Measurements from ENCODE around the gene ANKFN1.

The ANKFN1 gene

GRCh38 chr17:56445692-56446411, 292.6 kb downstream of the ANKFN1 start:
- no peak for DNase-seq (ENCODE audit: low read depth)

GRCh38 chr17:56447171-56447570, 293.9 kb downstream of the ANKFN1 start:
- no peak for DNase-seq (ENCODE audit: low read depth)

DNA sequence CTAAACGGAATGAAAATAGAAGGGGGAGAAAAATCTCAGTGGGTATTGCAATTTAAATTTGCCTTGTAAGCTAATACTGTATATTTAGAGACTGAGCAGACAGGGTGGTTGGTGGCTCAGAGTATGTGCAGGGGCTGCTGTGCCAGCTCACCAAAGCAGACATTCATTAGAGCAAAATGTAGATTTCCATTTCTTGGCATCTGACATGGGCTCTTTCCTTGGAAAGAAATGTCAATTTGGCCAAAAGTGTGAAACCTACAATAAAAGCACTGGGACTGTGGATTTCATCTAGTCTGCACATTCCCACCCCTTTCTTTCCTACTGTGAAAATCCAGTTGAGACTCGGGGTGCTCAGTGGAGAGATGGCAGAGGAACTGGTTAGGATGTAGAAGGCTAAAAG, 295.1 kb downstream of the ANKFN1 start:
- no peak for DNase-seq (ENCODE audit: low read depth)

DNA sequence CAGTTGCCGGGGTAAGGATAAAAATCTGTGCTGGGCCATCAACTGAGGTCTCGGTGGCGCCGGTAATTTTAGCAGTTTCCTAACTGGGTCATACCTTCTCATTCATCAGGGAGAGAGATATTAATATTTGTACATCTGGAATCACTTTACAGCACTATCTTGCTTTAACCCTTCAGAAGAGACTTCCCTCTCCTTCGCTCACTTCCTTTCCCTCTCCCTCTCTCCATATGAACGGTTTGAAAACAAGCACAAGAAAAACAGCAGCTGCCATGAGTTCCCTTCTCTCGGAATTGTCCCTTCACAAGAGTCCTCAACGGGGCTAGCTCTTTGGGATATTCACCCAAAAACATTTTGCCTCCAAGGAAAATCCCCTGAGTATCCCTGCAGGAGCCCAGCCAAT, 295.9 kb downstream of the ANKFN1 start:
- DNase-seq (ENCODE audit: low read depth): no peak

DNA sequence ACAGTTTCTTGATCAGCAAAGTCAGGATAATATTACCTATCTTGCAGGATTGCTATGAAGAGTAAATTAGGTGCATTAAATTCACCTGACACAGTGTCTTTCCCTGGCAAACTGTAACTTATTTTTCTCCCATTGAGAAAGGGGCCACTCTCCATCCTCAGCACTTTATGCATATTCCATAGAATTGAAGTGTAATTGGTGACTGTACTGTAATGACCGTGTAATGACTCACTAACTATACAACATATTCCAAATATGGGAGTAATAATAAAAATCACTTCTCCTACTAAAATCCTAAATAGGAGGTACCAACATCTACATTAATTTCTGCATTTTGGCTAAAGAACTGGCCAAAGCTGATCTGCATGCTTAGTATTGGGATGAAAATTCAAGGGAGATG, 298.4 kb downstream of the ANKFN1 start:
- DNase-seq (ENCODE audit: low read depth): peak; percentile 46

GRCh38 chr17:56452461-56452860, 299.2 kb downstream of the ANKFN1 start:
- DNase-seq (ENCODE audit: low read depth): no peak

DNA sequence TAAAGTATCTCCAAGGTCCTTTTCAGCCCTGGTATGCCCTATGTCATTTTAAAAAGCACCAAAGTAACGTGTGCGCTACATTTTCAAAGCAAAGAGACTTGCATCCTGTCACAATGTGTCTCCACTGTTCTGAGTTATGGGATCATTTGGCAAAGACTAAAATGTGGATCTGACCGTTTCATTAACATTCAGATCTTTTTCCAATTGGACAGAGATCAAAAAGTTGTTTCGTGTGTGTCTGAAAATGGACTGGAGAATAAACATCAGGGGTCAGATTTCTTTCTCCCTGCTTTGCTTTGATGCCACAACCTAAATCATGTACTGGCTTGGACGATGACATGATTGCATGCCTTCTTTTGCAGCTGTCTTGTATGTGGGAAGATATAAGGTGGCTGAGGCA, 304.2 kb downstream of the ANKFN1 start:
- no peak for DNase-seq (ENCODE audit: low read depth)

DNA sequence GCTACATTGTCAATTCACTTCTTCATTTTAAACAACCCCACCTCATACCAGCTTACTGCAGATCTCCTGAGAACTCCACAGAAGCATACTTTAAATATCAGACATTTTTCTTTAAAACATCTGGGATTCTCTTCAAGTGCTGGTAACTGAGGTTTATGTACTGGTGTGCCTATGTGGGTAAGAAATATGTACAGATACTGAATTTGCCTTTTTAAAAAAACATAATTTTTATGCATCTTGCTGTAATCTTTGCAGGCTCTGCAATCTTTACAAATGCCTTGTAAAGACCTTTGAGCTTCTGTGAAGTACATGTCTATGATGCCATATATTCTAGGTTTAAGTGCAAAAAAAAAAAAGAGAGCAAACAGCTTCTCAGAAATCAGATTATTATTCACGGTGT, 312.6 kb downstream of the ANKFN1 start:
- DNase-seq (ENCODE audit: low read depth): no peak

- no peak for DNase-seq (ENCODE audit: low read depth)
These were observed 315.6 kb downstream of the ANKFN1 start for GRCh38 chr17:56468840-56469239.

GRCh38 chr17:56471696-56472095, 318.4 kb downstream of the ANKFN1 start:
- no peak for DNase-seq (ENCODE audit: low read depth)

GRCh38 chr17:56475116-56475515, 321.8 kb downstream of the ANKFN1 start:
- DNase-seq (ENCODE audit: low read depth): no peak

DNA sequence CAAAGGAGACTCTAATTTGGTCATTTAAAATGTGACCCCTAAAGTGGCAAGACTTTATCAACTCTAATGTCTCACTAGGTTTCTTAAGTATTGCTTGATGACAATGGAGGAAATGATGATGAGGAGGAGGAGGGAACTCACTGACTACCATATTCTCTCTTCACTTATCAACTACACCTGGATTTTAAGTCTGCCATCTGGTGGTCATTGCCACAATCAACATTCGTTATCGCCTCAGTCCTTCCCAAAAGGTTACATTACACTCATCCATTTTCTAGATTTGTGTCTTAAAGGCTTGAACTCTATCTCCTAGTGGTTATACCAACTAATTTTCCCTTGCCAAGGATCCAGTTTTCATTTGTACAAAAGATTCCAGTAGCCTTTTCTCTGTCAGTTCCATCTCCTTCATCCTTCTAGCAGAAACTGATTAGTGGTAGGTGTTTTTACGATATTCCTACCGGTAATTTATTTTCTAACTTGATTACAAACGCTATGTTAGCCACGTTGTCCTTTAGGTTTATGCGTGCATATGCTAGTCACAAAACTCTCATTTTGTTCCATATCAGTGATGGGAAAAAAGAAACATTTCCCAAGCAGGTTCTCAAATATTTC, 325.7 kb downstream of the ANKFN1 start:
- DNase-seq (ENCODE audit: low read depth): peak; percentile 64

DNA sequence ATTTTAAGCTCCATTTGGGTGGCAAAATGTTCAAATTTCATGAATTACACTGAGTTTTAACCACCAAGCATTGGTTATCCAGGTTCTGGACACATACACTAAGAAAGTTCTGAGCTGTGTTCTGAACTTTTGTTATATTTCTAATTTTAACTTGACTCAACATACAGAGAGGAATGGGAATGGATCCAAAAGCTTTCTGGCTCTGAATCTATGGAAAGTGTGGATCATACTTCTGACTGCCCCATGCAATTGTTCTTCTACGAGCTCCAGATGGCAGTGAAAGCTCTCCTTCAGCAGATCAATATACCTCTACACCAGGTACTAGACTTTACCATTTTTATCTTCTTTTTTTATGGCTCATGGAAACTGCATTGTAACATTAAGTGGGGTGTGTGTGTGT, 327.2 kb downstream of the ANKFN1 start:
- no peak for DNase-seq (ENCODE audit: low read depth)

GRCh38 chr17:56481659-56482058, 328.4 kb downstream of the ANKFN1 start:
- DNase-seq (ENCODE audit: low read depth): no peak

GRCh38 chr17:56482229-56482628, 329.0 kb downstream of the ANKFN1 start:
- DNase-seq (ENCODE audit: low read depth): no peak

DNA sequence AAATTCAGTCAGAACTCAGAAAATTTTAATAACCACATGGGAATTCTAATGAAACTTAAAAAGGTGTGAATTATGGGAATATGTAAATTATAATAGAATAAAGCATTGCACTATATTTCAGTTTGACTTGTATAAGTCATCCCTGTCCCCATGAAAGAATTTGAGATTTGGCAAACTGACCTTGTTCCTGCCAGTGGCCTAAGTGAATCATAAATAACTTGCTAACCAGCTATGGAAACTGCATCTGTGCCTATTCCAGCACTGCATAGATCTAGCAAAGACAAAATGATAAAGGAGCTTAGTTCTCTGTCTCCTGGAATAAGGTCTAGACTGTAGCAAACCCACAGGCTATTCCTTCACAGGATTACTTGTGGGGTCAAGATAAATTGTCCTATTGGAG, 333.5 kb downstream of the ANKFN1 start:
- DNase-seq (ENCODE audit: low read depth): no peak

DNA sequence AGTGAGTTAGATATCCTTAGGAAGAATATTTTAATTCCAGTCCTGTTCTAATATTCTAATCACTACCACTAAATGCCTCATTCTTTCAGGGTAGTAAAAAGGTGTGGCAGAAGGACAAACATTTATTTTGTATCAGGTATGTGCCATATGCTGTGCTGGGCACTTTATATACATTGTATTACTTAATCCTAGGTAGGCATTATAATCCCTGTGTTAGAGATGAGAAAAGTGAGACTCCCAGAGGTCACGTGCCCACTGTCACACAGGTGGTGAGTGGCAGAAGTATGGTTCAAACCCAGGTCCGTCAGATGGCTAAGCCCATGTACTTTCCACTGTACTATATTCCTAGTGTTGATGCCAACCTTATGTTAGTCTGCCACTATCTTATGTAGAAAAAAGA, 335.5 kb downstream of the ANKFN1 start:
- no peak for DNase-seq (ENCODE audit: low read depth)

DNA sequence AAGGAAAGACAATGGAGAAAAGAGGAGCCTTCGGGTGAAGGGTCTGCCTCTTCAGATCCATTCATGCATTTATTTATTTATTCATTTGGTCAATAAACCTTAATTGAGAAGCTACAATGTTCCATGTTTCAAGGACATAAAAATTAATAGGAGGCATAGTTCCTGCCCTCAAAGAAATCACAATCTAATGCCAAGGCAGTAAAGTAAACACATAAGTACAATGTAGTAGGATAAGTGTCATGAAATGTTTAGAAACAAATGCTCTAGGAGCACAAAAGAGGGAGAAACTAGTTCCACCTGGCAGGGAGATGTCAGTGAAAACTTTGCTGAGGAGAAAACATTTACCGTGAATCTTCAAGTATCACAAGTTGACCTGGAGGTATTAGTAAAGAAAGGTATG, 336.7 kb downstream of the ANKFN1 start:
- no peak for DNase-seq (ENCODE audit: low read depth)

GRCh38 chr17:56495556-56495955, 342.3 kb downstream of the ANKFN1 start:
- DNase-seq (ENCODE audit: low read depth): no peak

GRCh38 chr17:56497132-56497531, 343.9 kb downstream of the ANKFN1 start:
- DNase-seq (ENCODE audit: low read depth): no peak

DNA sequence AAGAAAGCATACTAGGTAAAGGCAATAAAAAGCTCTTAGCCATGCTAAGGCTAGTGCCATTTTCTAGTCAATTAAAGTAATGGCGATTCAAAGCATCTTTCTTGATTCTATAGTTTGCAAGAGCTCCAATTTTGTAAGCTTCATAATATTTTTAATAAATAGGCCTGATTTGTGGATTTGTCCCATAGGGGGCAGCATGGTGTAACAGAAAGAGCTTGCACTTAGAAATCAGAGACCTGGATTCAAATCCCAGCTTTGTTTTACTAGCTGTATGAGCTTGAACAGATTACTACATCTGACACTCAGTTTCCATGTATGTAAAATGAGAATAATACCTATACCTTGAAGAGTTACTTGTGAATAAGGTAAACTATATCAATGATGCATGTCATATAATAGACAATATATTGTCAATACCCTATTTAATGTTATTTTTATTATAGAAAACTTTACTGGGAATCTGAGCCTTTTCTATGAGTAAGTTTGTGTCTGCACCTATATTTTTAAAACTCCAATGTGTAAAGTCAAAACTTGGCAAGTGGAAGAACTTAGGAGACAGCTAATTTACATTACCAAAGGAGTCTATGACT, 346.6 kb downstream of the ANKFN1 start:
- peak; percentile 71 for DNase-seq (ENCODE audit: low read depth)

DNA sequence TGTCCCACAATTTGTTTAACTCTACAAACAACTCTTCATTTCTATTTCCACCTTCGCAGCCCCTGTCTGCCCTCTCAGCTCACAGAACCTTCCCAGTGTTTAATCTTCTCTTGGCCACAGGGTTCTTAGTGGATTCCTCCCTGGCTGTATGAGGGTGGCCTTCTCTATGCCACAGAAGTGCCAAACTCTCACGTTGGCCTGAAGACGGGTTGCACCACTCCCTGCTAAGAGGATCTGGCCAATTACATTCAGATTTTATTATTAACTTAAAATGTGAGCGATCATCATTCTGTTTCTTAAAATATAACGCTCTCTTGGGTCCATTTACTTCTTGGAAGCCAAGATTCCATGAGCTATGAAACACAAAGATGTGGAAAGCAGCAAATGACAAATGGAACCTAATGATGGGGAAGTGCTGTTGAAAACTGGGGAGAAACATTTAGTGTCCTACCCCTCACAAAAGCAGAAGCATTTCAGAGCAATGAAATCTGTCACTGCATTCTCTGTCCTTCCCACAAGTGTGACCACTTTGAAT, 348.9 kb downstream of the ANKFN1 start:
- DNase-seq (ENCODE audit: low read depth): no peak

DNA sequence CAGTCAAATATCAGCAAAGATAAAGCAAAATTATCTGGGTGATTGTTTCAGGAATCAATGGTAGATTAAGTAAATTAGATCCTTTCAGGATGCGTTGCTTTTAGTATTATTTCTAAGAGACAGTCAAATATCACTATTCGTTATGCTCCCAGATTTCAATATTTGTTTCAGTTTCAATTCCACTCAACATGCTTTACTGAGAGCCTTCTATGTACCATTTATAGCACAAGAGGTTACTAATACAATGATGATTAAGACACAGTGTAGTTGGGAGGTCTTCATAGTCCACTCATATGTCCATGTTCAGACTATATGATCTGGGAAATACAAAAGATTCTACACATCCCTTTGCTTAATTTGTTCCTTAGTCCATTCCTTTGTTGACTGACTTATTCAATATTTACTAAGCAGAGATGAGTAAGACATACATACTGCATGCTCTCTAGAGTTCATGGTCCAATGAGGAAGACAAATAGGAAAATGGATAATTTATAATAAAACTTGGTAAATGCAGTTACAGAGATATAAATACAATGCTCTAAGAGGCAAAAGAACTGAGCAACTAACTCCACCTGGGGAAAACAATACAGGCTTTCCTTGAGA, 352.0 kb downstream of the ANKFN1 start:
- no peak for DNase-seq (ENCODE audit: low read depth)

Data from ELR (cell line).